ENCODE measurements around the gene PNLIP.

DNA sequence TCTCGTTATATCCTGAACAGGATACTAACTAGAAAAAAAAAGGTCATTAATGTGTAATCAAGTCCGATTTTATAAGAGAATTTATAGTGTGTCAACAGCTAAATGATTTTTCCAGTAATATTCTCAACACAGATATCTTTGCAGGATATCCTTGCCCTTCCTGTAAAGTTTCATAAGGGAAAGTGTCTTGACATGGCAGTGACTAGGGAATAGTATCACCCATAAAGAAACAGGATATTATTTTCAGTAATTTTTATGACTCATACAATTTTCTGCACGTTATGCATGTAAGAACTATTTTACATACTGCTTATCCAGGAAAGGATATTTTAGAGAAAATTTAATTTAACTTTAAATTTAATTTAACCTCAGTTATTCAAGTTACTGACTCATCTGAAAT lies 19.5 kb upstream of the PNLIP start:
- TF ChIP-seq, protein P1, sequence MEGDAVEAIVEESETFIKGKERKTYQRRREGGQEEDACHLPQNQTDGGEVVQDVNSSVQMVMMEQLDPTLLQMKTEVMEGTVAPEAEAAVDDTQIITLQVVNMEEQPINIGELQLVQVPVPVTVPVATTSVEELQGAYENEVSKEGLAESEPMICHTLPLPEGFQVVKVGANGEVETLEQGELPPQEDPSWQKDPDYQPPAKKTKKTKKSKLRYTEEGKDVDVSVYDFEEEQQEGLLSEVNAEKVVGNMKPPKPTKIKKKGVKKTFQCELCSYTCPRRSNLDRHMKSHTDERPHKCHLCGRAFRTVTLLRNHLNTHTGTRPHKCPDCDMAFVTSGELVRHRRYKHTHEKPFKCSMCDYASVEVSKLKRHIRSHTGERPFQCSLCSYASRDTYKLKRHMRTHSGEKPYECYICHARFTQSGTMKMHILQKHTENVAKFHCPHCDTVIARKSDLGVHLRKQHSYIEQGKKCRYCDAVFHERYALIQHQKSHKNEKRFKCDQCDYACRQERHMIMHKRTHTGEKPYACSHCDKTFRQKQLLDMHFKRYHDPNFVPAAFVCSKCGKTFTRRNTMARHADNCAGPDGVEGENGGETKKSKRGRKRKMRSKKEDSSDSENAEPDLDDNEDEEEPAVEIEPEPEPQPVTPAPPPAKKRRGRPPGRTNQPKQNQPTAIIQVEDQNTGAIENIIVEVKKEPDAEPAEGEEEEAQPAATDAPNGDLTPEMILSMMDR (IDR thresholded peaks at IDR 0.05), result no peak
- TF ChIP-seq POLR2A (IDR thresholded peaks at IDR 0.05) (no peak), EP300 (IDR thresholded peaks at IDR 0.05) (no peak)
